GM21825 (cell line): ENCODE measurements around the gene CLNS1A.
A peak's percentile ranks its signal among the peaks of the same experiment; 100 is the strongest.
"Not testable (repeated sequence)": the region's sequence is repeated elsewhere in the genome, so short reads cannot be mapped to it uniquely, and the experiment has no call there.

ENCODE experiments used
- ATAC-seq: cut with Tn5 transposase; IDR thresholded peaks from one replicate; pipeline ENCODE4 v1.9.1; 2021; ENCODE audit warnings: mild to moderate bottlenecking, moderate library complexity; ENCODE audit not compliant: unreplicated experiment

The CLNS1A gene

GRCh38 chr11:77619576-77620198, 17.9 kb downstream of the CLNS1A start:
- no peak for ATAC-seq

GRCh38 chr11:77617892-77618291, 19.7 kb downstream of the CLNS1A start:
- ATAC-seq: no peak

DNA sequence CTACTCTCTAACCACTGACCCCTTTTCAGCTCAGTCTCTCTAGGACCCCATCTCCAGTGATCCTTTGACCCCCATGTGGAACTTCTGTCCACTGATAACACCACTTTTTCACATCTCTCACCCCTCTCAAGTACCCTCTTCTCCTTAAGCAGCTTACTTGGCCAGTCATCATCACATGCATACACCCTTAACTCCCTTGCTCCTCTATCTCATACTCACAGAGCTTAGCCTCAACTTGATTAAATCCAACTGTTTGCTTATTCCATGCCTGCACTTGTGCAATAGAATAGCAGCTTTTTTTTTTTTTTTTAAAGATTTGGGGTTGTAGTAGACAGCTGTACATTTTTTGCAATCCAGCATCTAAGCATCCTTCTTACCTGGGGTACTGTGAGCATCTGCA, 25.7 kb downstream of the CLNS1A start:
- no peak for ATAC-seq

GRCh38 chr11:77609234-77609633, 28.4 kb downstream of the CLNS1A start:
- ATAC-seq: no peak

GRCh38 chr11:77604281-77604680, 33.3 kb downstream of the CLNS1A start:
- ATAC-seq: no peak

GRCh38 chr11:77602381-77603088, 35.1 kb downstream of the CLNS1A start:
- no peak for ATAC-seq

DNA sequence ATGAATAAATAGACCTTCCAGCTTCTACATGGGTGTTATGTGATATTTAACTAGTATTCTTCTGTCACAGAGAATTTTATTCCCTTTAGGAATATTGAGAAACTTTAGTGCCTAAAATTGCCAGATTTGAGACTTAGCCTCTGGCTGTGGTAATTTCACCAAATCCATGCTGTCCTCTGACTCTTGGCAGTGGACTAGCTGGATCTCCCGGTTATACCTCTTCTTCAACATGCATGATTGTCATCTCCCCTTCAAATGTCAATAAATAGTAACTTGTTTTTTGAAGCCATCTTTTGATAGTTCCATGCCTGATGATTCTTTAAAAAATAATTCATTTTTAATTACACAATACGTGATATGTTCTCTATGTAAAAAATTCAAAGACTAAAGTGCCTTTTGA, 39.4 kb downstream of the CLNS1A start:
- no peak for ATAC-seq

DNA sequence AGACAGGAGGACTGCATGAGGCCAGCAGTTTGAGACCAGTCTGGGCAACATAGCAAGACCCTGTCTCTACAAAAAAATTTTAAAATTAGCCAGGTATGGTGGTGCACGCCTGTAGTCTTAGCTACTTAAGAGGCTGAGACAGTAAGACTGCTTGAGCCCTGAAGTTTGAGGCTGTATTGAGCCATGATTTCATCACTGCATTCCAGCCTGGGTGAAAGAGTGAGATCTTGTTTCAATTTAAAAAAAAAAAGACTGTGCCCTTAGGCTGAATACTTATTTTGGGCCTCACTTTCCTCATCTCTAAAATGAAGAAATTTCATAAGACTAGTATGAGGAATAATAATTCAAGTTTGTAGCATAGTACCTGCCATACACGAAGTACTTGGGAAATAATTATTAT, 41.0 kb downstream of the CLNS1A start:
- ATAC-seq: no peak

DNA sequence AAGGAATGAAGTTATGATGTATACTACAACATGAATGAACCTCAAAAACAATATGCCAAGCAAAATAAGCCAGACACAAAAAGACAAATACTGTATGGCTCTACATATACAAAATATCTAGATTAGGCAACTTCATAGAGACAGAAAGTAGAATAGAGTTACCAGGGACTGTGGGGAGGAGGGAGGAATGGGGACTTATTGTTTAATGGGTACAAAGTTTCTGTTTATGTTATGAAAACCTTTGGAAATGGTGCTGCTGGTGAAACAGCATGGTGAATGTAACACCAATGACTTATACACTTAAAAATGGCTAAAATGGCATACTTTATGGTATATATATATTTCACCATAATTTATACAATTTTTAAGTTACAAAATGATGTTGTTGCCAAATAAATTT, 43.7 kb downstream of the CLNS1A start:
- ATAC-seq: no peak

GRCh38 chr11:77592727-77593126, 44.9 kb downstream of the CLNS1A start:
- ATAC-seq: no peak

DNA sequence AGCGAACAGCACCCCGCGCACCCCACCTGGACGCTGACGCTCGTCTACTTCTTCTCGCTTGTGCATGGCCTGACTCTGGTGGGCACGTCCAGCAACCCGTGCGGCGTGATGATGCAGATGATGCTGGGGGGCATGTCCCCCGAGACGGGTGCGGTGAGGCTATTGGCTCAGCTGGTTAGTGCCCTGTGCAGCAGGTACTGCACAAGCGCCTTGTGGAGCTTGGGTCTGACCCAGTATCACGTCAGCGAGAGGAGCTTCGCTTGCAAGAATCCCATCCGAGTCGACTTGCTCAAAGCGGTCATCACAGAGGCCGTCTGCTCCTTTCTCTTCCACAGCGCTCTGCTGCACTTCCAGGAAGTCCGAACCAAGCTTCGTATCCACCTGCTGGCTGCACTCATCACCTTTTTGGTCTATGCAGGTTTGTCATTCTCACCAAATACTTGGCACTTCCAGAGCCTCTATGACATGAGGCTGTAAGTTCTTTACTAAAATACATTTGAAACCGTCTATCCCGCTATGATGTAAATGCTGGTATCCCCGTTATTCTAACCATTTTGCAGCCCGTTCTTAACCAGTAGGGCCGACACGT, 47.3 kb downstream of the CLNS1A start:
- ATAC-seq: peak; percentile 27

- ATAC-seq: peak; percentile 92
These were observed 47.9 kb downstream of the CLNS1A start, which contains the start of gene AQP11 for GRCh38 chr11:77589521-77590193. Gene AQP11 (plus strand): TSS chr11:77589953. CDS start chr11:77589993, 40 bp downstream.

GRCh38 chr11:77589181-77589520, 48.4 kb downstream of the CLNS1A start:
- ATAC-seq: no peak

GRCh38 chr11:77580712-77581337, 56.8 kb downstream of the CLNS1A start:
- ATAC-seq: no peak

GRCh38 chr11:77575428-77575827, 62.2 kb downstream of the CLNS1A start:
- ATAC-seq: not testable (repeated sequence)

DNA sequence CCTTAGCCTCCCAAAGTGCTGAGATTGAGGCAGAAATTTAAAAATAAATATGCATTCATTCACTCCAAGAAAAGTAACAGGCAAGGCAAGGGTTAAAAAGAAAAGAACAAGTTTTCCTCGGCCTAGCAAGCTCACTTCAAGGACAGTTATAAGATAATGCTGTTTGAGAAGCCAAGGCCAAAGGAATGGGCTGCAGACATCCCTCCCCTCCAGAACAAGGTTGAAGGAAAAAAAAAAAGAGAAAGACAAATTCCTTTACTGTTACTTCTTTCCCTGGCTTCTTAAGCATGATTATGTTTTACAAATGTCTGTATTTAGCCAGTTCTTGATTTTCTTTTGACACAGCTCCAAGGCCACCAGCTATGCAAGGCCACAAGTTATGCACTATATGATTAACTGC, 66.7 kb downstream of the CLNS1A start:
- not testable (repeated sequence) for ATAC-seq

GRCh38 chr11:77569676-77570070, 67.9 kb downstream of the CLNS1A start:
- ATAC-seq: no peak

DNA sequence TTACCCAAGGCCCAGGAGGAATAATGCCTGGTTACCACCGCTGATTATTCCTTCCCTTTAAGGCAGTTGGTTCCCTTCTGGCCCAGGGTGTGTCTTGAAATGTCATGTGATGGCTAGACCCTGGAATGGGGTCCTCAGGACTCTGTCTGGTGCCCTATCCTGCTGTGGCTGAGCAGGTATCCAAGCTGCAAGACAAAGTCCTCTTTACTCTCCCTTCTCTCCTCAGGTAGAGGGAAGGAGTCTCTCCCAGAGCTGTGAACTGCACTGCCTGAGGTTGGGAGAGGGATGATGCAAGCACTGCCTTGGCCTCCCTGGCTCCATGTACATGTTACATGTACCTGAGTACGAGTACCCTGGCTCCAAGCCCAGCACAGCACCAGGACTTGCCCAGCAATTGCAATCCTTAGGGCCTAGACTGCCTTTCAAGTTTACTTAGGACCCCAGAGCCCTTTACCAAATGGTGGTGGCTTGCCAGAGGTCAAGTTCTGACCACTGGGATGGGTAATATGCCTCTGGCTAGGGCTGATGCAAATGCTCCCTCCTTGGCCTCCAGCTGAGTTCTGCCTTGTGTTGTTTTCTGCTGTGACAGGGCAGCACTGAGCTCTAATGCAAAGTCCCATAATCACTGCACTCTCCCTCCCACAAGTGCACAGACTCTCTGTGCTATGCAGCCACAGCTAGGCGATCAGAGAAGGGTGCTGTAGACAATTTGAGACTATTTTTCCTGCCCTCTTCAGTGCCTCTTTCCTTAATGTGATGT, 68.5 kb downstream of the CLNS1A start:
- no peak for ATAC-seq

GRCh38 chr11:77568306-77568705, 69.3 kb downstream of the CLNS1A start:
- ATAC-seq: no peak
